Mammary epithelial cell (primary cell): ENCODE measurements around the gene CACUL1.

Experiments
- EZH2 ChIP-seq: IDR thresholded peaks from 2 replicates; pipeline ENCODE4 v1.6.1; 2012; ENCODE audit warnings: low read length, inconsistent platforms, borderline replicate concordance
- TF ChIP-seq, protein P1 (sequence below), 2 donors: IDR thresholded peaks in 1 of 2; conservative IDR thresholded peaks in 1 of 2; 2 replicates each; pipeline ENCODE4 v1.5.1; 2011 to 2012; ENCODE audit warnings: inconsistent platforms in 2 of 2, low read length in 2 of 2, mild to moderate bottlenecking in 2 of 2, control low read depth in 1 of 2, low read depth in 1 of 2; ENCODE audit not compliant: insufficient read depth in 1 of 2; ENCODE audit errors: extremely low read depth in 1 of 2

DNA sequence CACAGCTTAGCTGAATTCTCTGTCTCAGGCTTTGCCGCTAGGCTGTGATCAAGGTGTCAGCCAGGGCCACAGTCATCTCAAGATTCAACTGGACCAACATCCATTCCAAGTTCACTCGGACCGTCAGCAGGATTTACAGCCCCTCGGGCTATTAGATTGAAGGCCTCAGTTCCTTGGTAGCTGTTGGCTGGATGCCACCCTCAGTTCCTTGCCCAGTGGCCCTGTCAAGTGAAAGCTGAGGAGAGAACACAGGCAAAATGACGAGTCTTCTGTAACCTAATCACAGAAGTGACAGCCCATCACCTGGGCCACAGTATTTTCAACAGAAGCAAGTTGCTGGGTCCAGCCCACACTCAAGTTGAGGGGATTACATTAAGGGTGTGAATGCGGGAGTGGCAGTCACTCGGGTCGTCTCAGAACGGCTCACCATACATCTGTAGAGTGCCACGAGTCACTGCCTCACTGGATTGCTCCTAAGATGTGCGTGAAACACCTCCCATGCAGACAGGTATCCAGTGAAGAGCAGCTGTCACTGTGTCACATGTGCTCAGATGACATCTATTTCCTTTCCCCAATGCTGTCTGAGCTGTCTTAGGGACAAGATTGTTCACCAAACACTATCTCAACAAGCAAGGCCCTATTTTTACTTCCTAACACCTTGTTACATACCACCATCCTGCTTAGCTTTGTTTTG lies 80.4 kb downstream of the CACUL1 start:
- TF ChIP-seq EZH2 = no peak
- TF ChIP-seq, protein P1, sequence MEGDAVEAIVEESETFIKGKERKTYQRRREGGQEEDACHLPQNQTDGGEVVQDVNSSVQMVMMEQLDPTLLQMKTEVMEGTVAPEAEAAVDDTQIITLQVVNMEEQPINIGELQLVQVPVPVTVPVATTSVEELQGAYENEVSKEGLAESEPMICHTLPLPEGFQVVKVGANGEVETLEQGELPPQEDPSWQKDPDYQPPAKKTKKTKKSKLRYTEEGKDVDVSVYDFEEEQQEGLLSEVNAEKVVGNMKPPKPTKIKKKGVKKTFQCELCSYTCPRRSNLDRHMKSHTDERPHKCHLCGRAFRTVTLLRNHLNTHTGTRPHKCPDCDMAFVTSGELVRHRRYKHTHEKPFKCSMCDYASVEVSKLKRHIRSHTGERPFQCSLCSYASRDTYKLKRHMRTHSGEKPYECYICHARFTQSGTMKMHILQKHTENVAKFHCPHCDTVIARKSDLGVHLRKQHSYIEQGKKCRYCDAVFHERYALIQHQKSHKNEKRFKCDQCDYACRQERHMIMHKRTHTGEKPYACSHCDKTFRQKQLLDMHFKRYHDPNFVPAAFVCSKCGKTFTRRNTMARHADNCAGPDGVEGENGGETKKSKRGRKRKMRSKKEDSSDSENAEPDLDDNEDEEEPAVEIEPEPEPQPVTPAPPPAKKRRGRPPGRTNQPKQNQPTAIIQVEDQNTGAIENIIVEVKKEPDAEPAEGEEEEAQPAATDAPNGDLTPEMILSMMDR (conservative IDR thresholded peaks at IDR 0.05 in 1 of 2, IDR thresholded peaks at IDR 0.05 in 1 of 2; ENCODE audit: extremely low read depth in 1 of 2, insufficient read depth in 1 of 2, low read depth in 1 of 2, low read length in 2 of 2) = no peak
